NOMO-1 treated with DMSO at 0.1 percent for 48 hours (cell line): ENCODE results near the gene TTLL11.
A peak's percentile ranks its signal among the peaks of the same experiment; 100 is the strongest.

Experiments used
- DNase-seq: peaks from one replicate; lab custom pipeline; 2025; ENCODE audit not compliant: unreplicated experiment; lab: John Stamatoyannopoulos, UW

Gene TTLL11

GRCh38 chr9:122085260-122085659 lies 7.8 kb downstream of the TTLL11 start:
- no peak for DNase-seq

DNA sequence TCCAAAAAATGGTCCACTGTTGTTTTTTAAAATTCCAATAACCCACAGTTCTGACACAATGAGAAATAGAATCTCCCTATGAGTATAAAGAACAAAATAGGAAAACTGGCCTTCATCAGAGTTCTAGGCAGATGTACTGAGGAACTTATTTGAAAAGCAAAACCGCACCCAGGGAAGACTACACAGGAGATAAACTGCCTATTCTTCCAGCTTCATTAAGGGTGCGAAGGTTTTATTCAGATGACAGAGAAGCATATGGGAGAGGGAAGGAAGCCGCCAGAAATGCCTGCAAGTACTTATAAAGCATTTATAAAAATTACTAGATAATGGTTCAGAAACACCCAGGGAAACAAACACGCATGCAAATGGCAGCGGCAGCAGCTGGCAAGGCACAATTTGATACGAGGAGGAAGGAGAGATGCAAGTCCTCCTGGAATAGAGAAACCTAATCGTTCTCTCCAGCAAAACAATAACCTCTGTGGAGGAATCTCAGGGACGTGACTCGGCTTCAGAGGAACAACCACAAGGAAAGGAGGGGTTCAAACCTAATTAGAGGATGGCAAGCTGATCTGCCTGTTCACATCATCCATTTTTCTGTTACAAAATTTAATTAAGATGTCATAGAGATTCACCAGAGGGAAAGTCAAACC lies 9.0 kb downstream of the TTLL11 start:
- DNase-seq, result no peak

- DNase-seq, result no peak
Observed at GRCh38 chr9:122080986-122081385, 12.1 kb downstream of the TTLL11 start.

DNA sequence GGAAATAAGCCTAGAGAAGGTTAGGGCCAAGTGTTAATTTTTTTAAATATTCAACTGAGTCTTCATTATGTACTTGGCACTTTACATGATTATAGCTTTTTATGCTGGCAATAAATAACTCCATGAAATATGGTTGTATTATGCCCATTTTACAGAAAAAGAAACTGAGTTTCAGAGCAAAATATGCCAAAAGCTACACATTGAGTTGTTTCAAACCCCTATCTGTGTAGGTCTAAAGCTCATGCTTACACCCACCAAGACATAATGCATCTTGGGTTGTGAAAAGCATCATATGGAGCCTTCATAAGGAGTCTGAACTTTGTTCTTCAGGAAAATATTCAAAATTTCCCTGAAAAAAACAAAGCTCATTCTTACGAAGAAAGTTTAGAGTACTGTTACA lies 14.6 kb downstream of the TTLL11 start:
- DNase-seq, result no peak

GRCh38 chr9:122076773-122077172 lies 16.3 kb downstream of the TTLL11 start:
- DNase-seq, result no peak

- DNase-seq, result no peak
Observed at GRCh38 chr9:122076117-122076516, 17.0 kb downstream of the TTLL11 start.

- DNase-seq, result no peak
Observed at GRCh38 chr9:122075135-122076030, 17.7 kb downstream of the TTLL11 start.

GRCh38 chr9:122071715-122072114 lies 21.4 kb downstream of the TTLL11 start:
- no peak for DNase-seq

DNA sequence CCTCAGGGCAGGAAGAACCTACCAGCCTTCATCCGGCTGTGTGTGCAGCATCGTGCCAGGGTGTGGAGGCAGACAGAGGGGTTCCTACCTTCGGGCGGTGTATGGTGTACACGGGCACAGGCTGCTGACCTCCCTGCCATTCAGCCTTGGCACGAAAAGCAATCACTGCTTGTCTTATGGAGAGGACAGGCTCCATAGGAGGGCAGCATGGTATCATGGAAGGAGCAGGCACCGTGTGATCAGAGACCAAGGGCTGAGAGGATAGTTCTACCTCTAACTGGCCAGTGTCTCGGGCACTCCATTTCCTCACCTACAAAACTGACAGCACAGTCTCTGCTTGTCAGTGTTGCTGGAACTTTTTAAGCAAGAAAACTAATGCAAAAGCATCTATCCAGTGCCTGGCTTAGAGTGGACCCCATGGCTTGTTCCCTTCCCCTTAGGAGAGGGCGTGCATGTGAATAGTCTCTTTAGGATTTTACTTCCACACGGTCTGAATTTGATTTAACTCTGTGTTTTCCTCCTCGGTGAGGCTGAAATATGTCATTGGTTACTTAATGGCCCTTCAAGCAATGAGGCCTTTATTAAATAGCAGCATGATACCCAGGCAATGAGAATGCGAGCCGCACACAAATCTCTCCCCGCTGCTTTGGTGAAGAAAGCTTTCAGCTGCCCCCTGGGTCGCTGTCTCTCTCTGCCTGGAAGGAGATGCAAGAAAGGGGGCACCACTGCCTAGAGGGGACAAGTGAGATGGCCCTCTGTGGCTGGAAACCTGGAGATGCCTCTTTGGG lies 22.2 kb downstream of the TTLL11 start:
- DNase-seq, result no peak

- peak; percentile 28 for DNase-seq
Observed at GRCh38 chr9:122066680-122067079, 26.4 kb downstream of the TTLL11 start.

DNA sequence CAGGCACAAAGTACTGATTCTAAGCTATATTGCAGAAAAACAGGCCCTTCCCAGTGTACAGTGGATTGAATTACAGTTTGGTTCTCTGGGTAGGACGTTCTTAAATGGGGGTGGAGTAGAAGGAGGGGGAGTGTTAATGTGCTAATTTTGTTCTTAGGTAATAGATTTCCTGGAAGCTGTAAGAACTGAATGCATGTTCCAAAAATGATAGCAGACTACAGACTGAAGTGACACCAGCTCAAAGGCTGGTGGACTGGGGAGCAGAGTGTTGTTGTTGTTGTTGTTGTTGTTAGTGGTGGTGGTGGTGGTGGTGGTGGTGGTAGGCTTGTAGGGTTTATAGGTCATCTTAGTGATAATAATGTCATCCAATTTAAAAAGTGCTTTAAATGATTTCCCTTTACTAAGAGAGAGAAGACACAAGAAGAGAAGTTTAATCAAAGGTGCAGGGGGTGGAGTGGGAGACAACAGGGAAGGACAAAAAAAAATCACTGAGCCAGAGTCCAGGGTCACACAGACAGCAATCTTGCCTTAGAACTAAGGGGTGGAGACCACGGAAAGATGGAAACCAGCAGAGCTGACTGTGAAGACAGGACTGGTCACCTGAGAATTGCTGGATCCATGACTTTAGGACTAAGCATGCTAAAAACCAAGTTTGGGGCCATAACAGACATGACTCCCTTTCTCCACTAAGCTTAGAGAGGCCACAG lies 27.0 kb downstream of the TTLL11 start:
- no peak for DNase-seq

GRCh38 chr9:122060481-122060880 lies 32.6 kb downstream of the TTLL11 start:
- no peak for DNase-seq

DNA sequence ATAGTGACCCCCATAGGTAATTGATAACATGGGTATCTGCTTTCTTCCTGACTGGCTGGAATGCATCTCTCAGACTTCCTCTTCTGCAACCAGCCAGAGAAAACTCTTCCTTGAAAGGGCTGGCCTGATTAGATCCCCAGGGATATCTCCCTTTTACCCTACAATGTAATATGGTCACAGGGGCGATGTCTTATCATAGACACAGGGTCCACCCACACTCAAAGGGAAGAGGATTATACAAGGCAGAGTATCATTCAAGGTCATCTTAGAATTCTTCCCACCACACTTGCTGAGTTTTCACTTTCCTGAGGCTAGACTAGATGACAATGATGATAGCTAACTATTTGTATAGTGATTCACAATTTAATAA lies 33.2 kb downstream of the TTLL11 start:
- no peak for DNase-seq

DNA sequence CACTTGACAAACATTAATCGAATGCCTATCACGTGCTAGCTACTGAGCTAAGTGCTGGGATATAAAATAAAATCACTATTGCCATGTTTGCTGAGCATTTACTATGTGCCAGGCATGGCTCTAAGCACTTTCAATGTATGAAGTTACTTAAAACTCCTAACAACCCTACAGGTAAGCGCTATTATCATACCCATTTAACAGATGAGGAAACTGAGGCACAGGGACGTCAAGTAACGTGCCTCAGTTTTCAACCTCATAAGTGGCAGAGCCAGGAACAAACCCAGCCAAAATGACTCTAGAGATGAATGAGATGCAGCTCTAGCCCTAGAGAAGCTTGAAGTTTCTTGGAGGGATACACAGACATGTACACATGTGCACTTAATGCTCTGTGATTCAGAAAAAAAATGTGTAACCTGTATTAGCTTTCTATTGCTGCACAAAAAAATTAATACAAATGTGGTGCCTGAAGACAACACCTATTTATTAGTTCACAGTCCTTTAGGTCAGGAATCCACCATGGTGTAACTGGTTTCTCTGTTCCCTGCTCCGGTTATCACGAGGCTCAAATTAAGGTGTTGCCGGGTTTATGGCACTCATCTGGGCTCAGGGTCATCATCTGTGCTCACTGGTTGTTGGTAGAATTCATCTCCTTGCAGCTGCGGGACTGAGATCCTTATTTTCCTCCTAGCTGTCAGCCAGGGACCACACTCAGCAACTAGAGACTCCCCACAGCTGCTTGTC lies 33.7 kb downstream of the TTLL11 start:
- DNase-seq, result no peak

DNA sequence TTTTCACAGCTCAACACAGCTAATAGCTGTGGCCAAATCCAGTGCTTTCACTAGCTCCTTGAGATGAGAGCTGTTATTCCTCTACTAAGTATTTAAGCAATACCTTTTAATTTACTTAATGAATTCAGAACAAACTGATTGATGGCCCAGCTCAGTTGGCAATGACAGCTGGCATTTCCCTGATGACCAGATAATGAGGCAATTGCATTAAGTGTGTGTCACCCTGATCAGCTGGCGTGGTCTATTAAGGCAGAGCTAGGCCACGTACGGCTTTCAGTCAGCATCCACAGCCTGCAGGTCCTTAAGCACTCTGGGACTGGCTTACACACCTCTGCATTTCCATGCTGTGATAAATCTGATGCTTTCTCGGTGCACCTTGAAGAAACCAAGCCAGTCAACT lies 34.4 kb downstream of the TTLL11 start:
- DNase-seq, result no peak

DNA sequence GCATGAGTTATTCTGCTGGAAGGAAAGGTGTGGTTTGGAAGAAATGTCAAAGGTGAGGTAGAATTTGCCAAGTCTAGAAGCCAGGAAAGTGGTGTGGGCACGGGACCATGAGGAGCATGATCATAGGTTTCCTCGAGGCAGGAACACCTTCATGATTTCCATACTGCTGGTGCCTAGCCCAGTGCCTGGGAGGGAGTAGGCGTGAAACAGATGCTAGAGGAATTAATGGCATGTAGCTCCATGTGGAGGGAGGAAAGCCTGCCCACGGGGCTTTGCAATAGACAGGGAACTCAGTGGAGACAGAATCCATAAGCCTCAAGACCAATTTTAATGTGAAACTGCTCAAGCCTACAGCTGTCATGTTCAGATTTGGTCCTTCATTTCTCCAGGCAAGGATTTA lies 35.1 kb downstream of the TTLL11 start:
- no peak for DNase-seq

DNA sequence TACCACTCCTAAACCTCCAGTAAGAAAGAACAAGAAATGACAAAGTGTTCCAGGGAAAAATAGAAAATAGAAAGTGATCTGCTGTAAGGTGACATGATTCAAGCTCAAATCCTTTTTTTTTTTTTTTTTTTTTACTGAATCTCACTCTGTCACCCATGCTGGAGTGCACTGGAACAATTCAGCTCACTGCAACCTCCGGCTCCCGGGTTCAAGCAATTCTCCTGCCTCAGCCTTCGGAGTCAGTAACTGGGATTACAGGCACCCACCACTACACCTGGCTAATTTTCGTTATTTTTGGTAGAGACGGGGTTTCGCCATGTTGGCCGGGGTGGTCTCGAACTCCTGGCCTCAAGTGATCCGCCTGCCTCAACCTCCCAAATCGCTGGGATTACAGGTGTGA lies 35.9 kb downstream of the TTLL11 start:
- DNase-seq, result no peak

GRCh38 chr9:122056484-122056883 lies 36.6 kb downstream of the TTLL11 start:
- no peak for DNase-seq

DNA sequence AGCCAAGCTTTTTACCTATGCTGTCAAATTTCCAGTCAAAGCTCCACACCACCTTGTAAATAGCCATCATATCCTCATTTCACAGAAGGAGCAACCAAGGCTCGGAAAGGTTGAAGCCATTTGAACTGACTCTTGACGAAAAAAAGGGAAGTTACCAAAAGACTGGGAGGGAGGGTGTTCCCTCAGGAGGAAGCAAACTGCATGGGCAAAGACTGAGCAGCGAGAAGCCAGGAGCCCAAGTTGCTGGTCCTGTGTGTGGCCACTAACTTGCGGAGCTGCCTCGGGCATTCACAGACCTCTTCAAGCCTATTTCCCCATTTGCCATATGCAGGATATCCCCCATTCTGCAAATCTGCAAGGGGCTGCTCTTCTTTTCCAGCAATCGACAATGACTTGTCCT lies 37.4 kb downstream of the TTLL11 start:
- peak; percentile 26 for DNase-seq

- DNase-seq, result no peak
Observed at GRCh38 chr9:122053567-122054350, 39.3 kb downstream of the TTLL11 start.
